ENCODE results near the gene SLC16A4. TPM values are rescaled to one million over a fixed set of nuclear protein-coding genes. Genes with fewer than 3 reads are reported as not detected.

SLC16A4 gene
- total RNA-seq, 1 experiment from 2014 or later = 0.22 TPM

- Histone ChIP-seq H3K4me3 (ENCODE audit: low read length) (peak within 1 kb of the TSS; percentile 92), H3K27ac (ENCODE audit: low read length) (peak within 1 kb of the TSS; percentile 95), H3K79me2 (ENCODE audit: low read length) (peaks cover 50% of the 10 kb centered on the region), H3K9me3 (ENCODE audit: low read length) (no peaks in the 10 kb centered on the region), H4K20me1 (ENCODE audit: low read length) (peaks cover 40% of the 10 kb centered on the region), H3K9ac (ENCODE audit: low read length) (peak within 1 kb of the TSS; percentile 97), H3K4me1 (ENCODE audit: insufficient read depth, low read length) (peaks cover 41% of the 10 kb centered on the region), H2AFZ (ENCODE audit: low read length) (peak within 1 kb of the TSS; percentile 86), H3K27me3 (ENCODE audit: low read length) (no peaks in the 10 kb centered on the region), H3K9me2 (replicated peaks; ENCODE audit: low read length) (no peaks in the 10 kb centered on the region), H3F3A (ENCODE audit: low read length, unreplicated experiment) (no peaks in the 10 kb centered on the region), H3K4me2 (ENCODE audit: low read length) (peak within 1 kb of the TSS; percentile 98), H3K36me3 (ENCODE audit: low read depth, low read length) (peaks cover 28% of the 10 kb centered on the region; the same call in 1 of the 2 replicates)
- ChIA-PET POLR2A (ENCODE audit: unreplicated experiment) (no interaction called here), CTCF (interaction anchor here (0.9 to 1.6 kb wide), 3 partner anchors 9 to 157 kb away, joined by 3 to 12 read pairs (median 5); no protein-coding TSS in a partner anchor)
- peak; percentile 76 for ATAC-seq
- BruUV-seq (replicated peaks) = no TSS peak
- DNase-seq = peak; percentile 100
- TF ChIP-seq EZH2phosphoT487 (IDR thresholded peaks at IDR 0.05; ENCODE audit: borderline replicate concordance, low read length) (no peak), EZH2 (IDR thresholded peaks at IDR 0.05; ENCODE audit: low read length, unreplicated experiment) (no peak), CTCF (conservative IDR thresholded peaks at IDR 0.05; ENCODE audit: low read depth, low read length) (no peak)
- intact Hi-C loops (cut with micrococcal nuclease) = loop anchor here (2.0 to 5.0 kb wide), 3 partner anchors 53 to 123 kb away; partner anchors contain the start of genes LAMTOR5 and SLC16A4
Observed at GRCh38 chr1:110338886-110339406, 51.9 kb downstream of the SLC16A4 start, which contains the start of gene RBM15. Gene RBM15 (plus strand): TSS chr1:110339377. CDS start chr1:110339406, 29 bp downstream.

GRCh38 chr1:110338309-110338885 lies 52.4 kb downstream of the SLC16A4 start:
- no peak for TF ChIP-seq EZH2phosphoT487 (IDR thresholded peaks at IDR 0.05; ENCODE audit: borderline replicate concordance, low read length)
- TF ChIP-seq CTCF (conservative IDR thresholded peaks at IDR 0.05; ENCODE audit: low read depth, low read length) = peak; percentile 50
- H3K27me3 ChIP-seq (ENCODE audit: low read length) = no peaks in the 10 kb centered on the region
- H2AFZ ChIP-seq (ENCODE audit: low read length) = peak overlapping the region; percentile 86
- BruUV-seq (replicated peaks) = no TSS peak
- ChIA-PET POLR2A (ENCODE audit: unreplicated experiment) (interaction anchor here (0.6 kb wide), 1 partner anchor 14 kb away, joined by 4 read pairs; no protein-coding TSS in a partner anchor), CTCF (interaction anchor here (0.5 to 1.6 kb wide), 4 partner anchors 9 to 157 kb away, joined by 3 to 12 read pairs (median 4); no protein-coding TSS in a partner anchor)
- H3K9me2 ChIP-seq (replicated peaks; ENCODE audit: low read length) = no peaks in the 10 kb centered on the region
- H3K4me3 ChIP-seq (ENCODE audit: low read length) = peak overlapping the region; percentile 92
- peaks cover 35% of the 10 kb centered on the region for H3K4me1 ChIP-seq (ENCODE audit: insufficient read depth, low read length)
- H3F3A ChIP-seq (ENCODE audit: low read length, unreplicated experiment) = no peaks in the 10 kb centered on the region
- peaks cover 22% of the 10 kb centered on the region; the same call in 1 of the 2 replicates for H3K36me3 ChIP-seq (ENCODE audit: low read depth, low read length)
- H3K4me2 ChIP-seq (ENCODE audit: low read length) = peak overlapping the region; percentile 93
- ATAC-seq = peak; percentile 71
- peak; percentile 85 for DNase-seq
- H3K9me3 ChIP-seq (ENCODE audit: low read length) = no peaks in the 10 kb centered on the region
- peaks cover 34% of the 10 kb centered on the region for H4K20me1 ChIP-seq (ENCODE audit: low read length)
- H3K79me2 ChIP-seq (ENCODE audit: low read length) = peaks cover 45% of the 10 kb centered on the region
- intact Hi-C loops (cut with micrococcal nuclease) = loop anchor here (2.0 to 5.0 kb wide), 3 partner anchors 54 to 124 kb away; partner anchors contain the start of genes LAMTOR5 and SLC16A4
- H3K27ac ChIP-seq (ENCODE audit: low read length) = peak overlapping the region; percentile 95
- peak overlapping the region; percentile 97 for H3K9ac ChIP-seq (ENCODE audit: low read length)

Measured in PC-3 (cell line).